ENCODE measurements around the gene LSAMP. TPM values are rescaled to one million over a fixed set of nuclear protein-coding genes. Genes with fewer than 3 reads are reported as not detected.

The LSAMP gene
- total RNA-seq, 1 donor from 2014 or later = 1.1 TPM

DNA sequence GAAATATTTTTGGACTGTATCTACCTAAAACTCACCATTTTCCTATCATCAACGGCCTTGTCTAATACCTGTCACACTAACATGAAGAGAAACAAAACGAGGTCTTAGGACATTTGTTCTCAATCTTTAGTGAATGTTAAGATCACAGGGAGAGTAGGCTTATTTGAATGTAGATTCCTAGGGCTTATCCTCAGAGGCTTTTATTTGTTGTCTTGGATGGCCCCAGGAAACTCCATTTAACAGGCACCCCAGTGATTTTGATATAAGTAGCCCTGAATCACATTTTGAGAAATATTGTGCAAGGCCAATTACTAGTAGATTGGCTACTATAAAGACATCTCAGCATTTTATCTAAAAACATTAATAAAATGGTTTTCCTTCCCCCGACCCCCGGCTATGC, 454.6 kb downstream of the LSAMP start:
- DNase-seq (ENCODE audit: low spot score) = no peak
- TF ChIP-seq, protein P1, sequence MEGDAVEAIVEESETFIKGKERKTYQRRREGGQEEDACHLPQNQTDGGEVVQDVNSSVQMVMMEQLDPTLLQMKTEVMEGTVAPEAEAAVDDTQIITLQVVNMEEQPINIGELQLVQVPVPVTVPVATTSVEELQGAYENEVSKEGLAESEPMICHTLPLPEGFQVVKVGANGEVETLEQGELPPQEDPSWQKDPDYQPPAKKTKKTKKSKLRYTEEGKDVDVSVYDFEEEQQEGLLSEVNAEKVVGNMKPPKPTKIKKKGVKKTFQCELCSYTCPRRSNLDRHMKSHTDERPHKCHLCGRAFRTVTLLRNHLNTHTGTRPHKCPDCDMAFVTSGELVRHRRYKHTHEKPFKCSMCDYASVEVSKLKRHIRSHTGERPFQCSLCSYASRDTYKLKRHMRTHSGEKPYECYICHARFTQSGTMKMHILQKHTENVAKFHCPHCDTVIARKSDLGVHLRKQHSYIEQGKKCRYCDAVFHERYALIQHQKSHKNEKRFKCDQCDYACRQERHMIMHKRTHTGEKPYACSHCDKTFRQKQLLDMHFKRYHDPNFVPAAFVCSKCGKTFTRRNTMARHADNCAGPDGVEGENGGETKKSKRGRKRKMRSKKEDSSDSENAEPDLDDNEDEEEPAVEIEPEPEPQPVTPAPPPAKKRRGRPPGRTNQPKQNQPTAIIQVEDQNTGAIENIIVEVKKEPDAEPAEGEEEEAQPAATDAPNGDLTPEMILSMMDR (IDR thresholded peaks at IDR 0.05) = no peak
- H3K4me1 Mint-ChIP-seq (ENCODE audit: low read depth) = peaks cover 6% of the 10 kb centered on the region
- H3K4me3 Mint-ChIP-seq (ENCODE audit: unreplicated experiment) = no peak overlapping the region
- H3K27ac Mint-ChIP-seq (ENCODE audit: unreplicated experiment) = no peak overlapping the region
- H3K9me3 Mint-ChIP-seq (ENCODE audit: low read depth) = no peaks in the 10 kb centered on the region
- no peaks in the 10 kb centered on the region for H3K36me3 Mint-ChIP-seq (ENCODE audit: low read depth)
- no peaks in the 10 kb centered on the region for H3K27me3 Mint-ChIP-seq (ENCODE audit: low read depth)

DNA sequence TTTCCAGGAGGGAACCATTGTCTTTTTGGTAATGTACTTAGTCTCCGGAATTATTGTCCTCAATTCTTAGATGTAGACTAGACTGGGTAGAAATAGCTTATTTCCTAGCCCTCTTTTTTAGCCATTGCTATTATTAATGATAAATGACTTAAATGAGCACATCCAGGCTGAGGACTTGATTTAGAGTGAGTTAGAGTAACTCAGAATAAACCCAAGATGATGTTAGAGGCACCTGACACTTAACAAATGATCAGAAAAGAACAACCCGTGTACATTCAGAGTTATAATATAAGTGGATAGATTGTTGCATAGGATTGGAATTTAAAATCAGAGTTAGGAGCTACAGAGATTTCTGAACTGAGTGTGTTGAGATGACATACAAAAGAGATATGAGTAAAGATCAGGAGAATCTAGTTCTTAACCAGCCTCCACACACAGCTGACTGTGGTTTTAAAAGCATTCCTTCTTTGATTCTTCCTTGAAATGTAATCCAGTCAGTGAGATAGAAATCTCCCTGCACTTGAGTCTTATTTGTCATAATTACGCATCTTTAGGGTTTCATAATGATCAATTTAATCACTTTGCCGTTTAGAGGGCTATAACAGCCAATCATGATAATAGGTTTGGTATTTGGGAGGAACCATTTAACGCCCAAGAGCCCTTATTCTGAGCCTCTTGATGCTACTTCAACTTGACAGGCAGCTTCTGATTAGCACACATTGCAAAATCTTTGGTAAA, 455.4 kb downstream of the LSAMP start:
- TF ChIP-seq, protein P1 (IDR thresholded peaks at IDR 0.05) = no peak
- Mint-ChIP-seq H3K27me3 (ENCODE audit: low read depth) (no peaks in the 10 kb centered on the region), H3K4me1 (ENCODE audit: low read depth) (peaks cover 6% of the 10 kb centered on the region), H3K9me3 (ENCODE audit: low read depth) (no peaks in the 10 kb centered on the region), H3K27ac (ENCODE audit: unreplicated experiment) (no peak overlapping the region), H3K4me3 (ENCODE audit: unreplicated experiment) (no peak overlapping the region), H3K36me3 (ENCODE audit: low read depth) (no peaks in the 10 kb centered on the region)
- no peak for DNase-seq (ENCODE audit: low spot score)

DNA sequence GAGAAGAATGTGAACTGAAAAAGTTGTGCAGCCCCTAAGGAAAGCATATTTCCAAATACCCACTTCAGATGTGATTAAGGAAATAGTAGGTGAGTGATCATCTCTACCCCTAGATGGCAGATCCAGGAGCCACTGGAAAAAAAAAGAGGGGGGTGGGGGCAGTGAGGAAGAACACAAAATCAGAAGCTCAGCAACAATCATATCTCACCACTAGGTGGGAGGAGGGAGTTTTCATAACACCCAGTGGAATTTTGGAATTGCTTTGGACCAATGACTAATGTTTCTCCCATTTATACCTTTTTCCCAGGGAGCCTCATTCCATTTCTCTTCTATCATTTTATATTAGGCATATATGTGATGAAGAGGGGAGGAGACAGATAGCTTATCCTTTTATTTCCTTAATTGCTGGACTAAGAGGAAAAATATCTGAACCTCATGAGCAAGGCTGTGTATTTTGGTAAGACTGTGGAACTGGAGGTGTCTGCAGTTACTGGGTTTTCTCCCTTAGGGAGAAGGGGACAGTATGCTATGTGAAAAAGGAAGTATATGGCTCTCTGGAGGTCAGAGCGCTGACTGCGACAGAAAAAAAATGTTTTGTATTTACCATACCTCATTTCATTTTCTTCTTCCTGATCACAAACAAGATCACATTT, 458.6 kb downstream of the LSAMP start:
- Mint-ChIP-seq H3K4me1 (ENCODE audit: low read depth) (peaks cover 6% of the 10 kb centered on the region), H3K4me3 (ENCODE audit: unreplicated experiment) (no peak overlapping the region), H3K9me3 (ENCODE audit: low read depth) (no peaks in the 10 kb centered on the region), H3K27me3 (ENCODE audit: low read depth) (no peaks in the 10 kb centered on the region), H3K36me3 (ENCODE audit: low read depth) (no peaks in the 10 kb centered on the region), H3K27ac (ENCODE audit: unreplicated experiment) (no peak overlapping the region)
- no peak for DNase-seq (ENCODE audit: low spot score)
- TF ChIP-seq, protein P1 (IDR thresholded peaks at IDR 0.05) = peak; percentile 74

DNA sequence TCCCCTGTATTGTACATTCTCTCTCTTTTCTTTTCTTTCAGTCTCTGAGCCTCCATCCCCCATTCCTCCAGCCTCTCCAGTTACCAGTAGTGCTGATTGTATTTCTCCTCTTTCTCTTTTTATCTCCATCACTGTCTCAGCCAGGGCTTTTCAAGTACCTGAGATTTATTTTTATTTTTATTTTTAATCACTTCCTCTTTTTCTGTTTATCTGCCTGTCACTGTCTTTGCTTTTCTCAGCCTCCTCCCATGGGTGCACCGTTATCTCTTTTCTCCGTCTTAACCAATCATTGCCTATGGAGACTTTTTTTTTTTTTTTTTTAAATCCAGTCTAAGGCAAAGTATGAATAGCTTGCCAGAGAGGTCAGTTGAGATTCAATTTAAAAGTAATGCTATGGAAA, 462.7 kb downstream of the LSAMP start:
- Mint-ChIP-seq H3K9me3 (ENCODE audit: low read depth) (no peaks in the 10 kb centered on the region), H3K4me3 (ENCODE audit: unreplicated experiment) (no peak overlapping the region), H3K36me3 (ENCODE audit: low read depth) (no peaks in the 10 kb centered on the region), H3K4me1 (ENCODE audit: low read depth) (no peaks in the 10 kb centered on the region), H3K27ac (ENCODE audit: unreplicated experiment) (no peak overlapping the region), H3K27me3 (ENCODE audit: low read depth) (no peaks in the 10 kb centered on the region)
- TF ChIP-seq, protein P1 (IDR thresholded peaks at IDR 0.05) = no peak
- DNase-seq (ENCODE audit: low spot score) = no peak

DNA sequence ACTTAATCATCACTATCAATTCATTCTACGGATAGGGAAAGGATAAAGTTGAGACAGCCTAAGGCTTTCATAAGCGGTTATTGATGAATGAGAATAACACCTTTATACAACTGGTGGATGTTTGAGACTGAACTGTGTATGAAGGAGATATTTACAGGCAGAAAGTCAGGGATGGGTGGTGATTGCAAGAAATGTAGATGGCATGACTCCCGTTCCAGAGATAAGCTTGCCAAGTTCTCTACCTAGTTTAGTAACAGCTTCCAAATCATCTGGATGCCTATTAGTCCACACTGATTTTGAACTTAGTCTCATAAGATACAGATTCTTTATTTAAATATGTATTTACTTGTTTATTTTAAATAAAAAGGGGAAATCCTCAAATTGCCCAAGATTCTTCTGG, 463.2 kb downstream of the LSAMP start:
- H3K4me1 Mint-ChIP-seq (ENCODE audit: low read depth) = no peaks in the 10 kb centered on the region
- H3K27ac Mint-ChIP-seq (ENCODE audit: unreplicated experiment) = no peak overlapping the region
- H3K36me3 Mint-ChIP-seq (ENCODE audit: low read depth) = no peaks in the 10 kb centered on the region
- DNase-seq (ENCODE audit: low spot score) = no peak
- TF ChIP-seq, protein P1 (IDR thresholded peaks at IDR 0.05) = no peak
- H3K27me3 Mint-ChIP-seq (ENCODE audit: low read depth) = no peaks in the 10 kb centered on the region
- no peak overlapping the region for H3K4me3 Mint-ChIP-seq (ENCODE audit: unreplicated experiment)
- H3K9me3 Mint-ChIP-seq (ENCODE audit: low read depth) = no peaks in the 10 kb centered on the region
